HepG2 (cell line): ENCODE results near the gene WEE1. TPM values are rescaled to one million over a fixed set of nuclear protein-coding genes. Genes with fewer than 3 reads are reported as not detected.

ENCODE experiments used
- BHLHE40 ChIP-seq: IDR thresholded peaks from 2 replicates; pipeline ENCODE4 v1.6.1; 2011; ENCODE audit warnings: low read length, improper control_type of control experiment
- FOXO1 ChIP-seq: sonication (generic); formaldehyde crosslinking; IDR thresholded peaks from 2 replicates; pipeline ENCODE4 v1.4.0; 2020; ENCODE audit warnings: missing genetic modification reagents
- KDM4B ChIP-seq: sonication (generic); formaldehyde crosslinking; IDR thresholded peaks from 2 replicates; pipeline ENCODE4 v1.4.0; 2020; ENCODE audit warnings: missing genetic modification reagents
- NBN ChIP-seq: fragments of 450-650 bp; conservative IDR thresholded peaks from 2 replicates; pipeline ENCODE4 v1.6.1; 2017
- PHF20 ChIP-seq: sonication (generic); formaldehyde crosslinking; IDR thresholded peaks from 2 replicates; pipeline ENCODE4 v1.5.0; 2020; ENCODE audit warnings: mild to moderate bottlenecking, missing genetic modification reagents
- THRA ChIP-seq: sonication (generic); formaldehyde crosslinking; IDR thresholded peaks from 2 replicates; pipeline ENCODE4 v1.4.0; 2020; ENCODE audit warnings: missing genetic modification reagents, borderline replicate concordance
- XRCC5 ChIP-seq: fragments of 200-400 bp; formaldehyde crosslinking; optimal IDR thresholded peaks from 2 replicates; pipeline ENCODE3; 2017; ENCODE audit warnings: mild to moderate bottlenecking, low read length
- ZNF329 ChIP-seq: sonication (generic); formaldehyde crosslinking; IDR thresholded peaks from 2 replicates; pipeline ENCODE4 v1.9.0; 2021; ENCODE audit warnings: low read depth, mild to moderate bottlenecking, missing genetic modification reagents
- ZNF432 ChIP-seq: sonication (generic); formaldehyde crosslinking; IDR thresholded peaks from 2 replicates; pipeline ENCODE4 v1.5.0; 2020; ENCODE audit warnings: missing genetic modification reagents, mild to moderate bottlenecking, borderline replicate concordance
- ZNF446 ChIP-seq: sonication (generic); formaldehyde crosslinking; IDR thresholded peaks from 2 replicates; pipeline ENCODE4 v1.5.0; 2020; ENCODE audit warnings: mild to moderate bottlenecking, missing genetic modification reagents
- ZSCAN30 ChIP-seq: sonication (generic); formaldehyde crosslinking; IDR thresholded peaks from 2 replicates; pipeline ENCODE4 v1.5.0; 2020; ENCODE audit warnings: mild to moderate bottlenecking, missing genetic modification reagents
- polyA plus RNA-seq, 8 experiments: library from polyadenylated mRNA; depleted of rRNA in 3 of 8; stranded (reverse) in 7 of 8; unstranded in 1 of 8; fragments of >200 nt; fragmentation: Illumina TruSeq in 4 of 8; extraction: Trizol in 4 of 8; gene quantifications; 2 replicates each; pipeline versions ENCODE4 v1.2.1 to v1.2.3, GENCODE V29; 2011 to 2016; ENCODE audit warnings: low read depth in 4 of 8, missing spikeins in 1 of 8, mixed read lengths in 1 of 8; ENCODE audit not compliant: insufficient read depth in 1 of 8
- total RNA-seq, 5 experiments: library from RNA; depleted of rRNA; stranded (reverse); fragments of >200 nt; fragmentation: Illumina TruSeq; extraction: Trizol; gene quantifications; 2 replicates each; pipeline ENCODE4 v1.2.3, GENCODE V29; 2016; ENCODE audit warnings: low read depth in 1 of 5
- TF ChIP-seq, protein P1 (sequence below): sonication (generic); formaldehyde crosslinking; IDR thresholded peaks from 2 replicates; pipeline ENCODE4 v1.4.0; 2020; ENCODE audit warnings: missing genetic modification reagents
- TF ChIP-seq, protein P2 (sequence below): IDR thresholded peaks from 2 replicates; pipeline ENCODE4 v1.4.0; 2020; ENCODE audit warnings: mild to moderate bottlenecking, missing genetic modification reagents
- TF ChIP-seq, protein P3 (sequence below): sonication (generic); formaldehyde crosslinking; IDR thresholded peaks from 2 replicates; pipeline ENCODE4 v1.8.0; 2022; ENCODE audit warnings: missing genetic modification reagents, mild to moderate bottlenecking, moderate library complexity, borderline replicate concordance

Gene WEE1
- total and polyA plus RNA-seq, 2 of the 13 experiments (the other 11 are each of a cell fraction or from before 2014, with no cell fraction given) = 31.4 to 63.7 TPM

DNA sequence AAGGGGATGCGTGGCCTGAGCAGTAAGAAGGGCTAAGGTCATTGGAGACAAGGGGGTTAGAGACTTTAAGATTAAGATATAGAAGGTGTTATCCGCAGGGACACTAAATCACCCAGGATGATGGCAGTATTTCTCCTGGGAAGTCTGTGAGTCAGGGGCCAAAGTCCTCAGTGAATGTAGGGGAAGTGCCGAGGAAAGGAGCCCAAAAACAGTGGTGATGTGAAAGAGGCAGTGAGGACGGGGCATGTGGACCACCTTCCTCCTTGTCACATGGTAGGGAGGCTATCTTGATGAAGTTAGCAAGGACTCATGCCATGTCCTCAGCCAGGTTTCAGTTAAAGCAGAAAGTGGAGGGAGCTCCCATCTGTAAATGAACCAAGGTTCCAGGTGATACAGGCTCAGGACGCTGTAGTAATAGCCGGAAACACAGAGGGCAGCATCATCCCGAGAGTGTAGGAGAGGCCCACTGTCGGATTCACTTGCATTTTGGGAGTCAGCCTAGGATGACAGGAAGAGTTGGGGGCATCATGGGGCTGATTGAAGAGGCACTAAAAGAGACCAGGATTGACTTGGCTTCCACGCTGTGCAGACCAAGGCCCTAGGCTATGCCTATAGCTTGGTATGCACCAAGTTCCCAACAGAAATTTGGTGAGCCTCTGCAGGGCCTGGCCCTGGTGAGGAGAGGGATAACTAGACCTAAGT, 33.5 kb downstream of the WEE1 start (continued):
- TF ChIP-seq, protein P1, sequence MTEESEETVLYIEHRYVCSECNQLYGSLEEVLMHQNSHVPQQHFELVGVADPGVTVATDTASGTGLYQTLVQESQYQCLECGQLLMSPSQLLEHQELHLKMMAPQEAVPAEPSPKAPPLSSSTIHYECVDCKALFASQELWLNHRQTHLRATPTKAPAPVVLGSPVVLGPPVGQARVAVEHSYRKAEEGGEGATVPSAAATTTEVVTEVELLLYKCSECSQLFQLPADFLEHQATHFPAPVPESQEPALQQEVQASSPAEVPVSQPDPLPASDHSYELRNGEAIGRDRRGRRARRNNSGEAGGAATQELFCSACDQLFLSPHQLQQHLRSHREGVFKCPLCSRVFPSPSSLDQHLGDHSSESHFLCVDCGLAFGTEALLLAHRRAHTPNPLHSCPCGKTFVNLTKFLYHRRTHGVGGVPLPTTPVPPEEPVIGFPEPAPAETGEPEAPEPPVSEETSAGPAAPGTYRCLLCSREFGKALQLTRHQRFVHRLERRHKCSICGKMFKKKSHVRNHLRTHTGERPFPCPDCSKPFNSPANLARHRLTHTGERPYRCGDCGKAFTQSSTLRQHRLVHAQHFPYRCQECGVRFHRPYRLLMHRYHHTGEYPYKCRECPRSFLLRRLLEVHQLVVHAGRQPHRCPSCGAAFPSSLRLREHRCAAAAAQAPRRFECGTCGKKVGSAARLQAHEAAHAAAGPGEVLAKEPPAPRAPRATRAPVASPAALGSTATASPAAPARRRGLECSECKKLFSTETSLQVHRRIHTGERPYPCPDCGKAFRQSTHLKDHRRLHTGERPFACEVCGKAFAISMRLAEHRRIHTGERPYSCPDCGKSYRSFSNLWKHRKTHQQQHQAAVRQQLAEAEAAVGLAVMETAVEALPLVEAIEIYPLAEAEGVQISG (CRISPR knock-in tag) = peak; percentile 56
- no peak for TF ChIP-seq XRCC5
- no peak for TF ChIP-seq ZNF329 (CRISPR knock-in tag)
- TF ChIP-seq THRA (CRISPR knock-in tag) = no peak
- TF ChIP-seq ZNF446 (CRISPR knock-in tag) = no peak
- TF ChIP-seq KDM4B (CRISPR knock-in tag) = no peak
- TF ChIP-seq PHF20 (CRISPR knock-in tag) = peak; percentile 19; the same call in 1 of the 2 replicates
- TF ChIP-seq, protein P2, sequence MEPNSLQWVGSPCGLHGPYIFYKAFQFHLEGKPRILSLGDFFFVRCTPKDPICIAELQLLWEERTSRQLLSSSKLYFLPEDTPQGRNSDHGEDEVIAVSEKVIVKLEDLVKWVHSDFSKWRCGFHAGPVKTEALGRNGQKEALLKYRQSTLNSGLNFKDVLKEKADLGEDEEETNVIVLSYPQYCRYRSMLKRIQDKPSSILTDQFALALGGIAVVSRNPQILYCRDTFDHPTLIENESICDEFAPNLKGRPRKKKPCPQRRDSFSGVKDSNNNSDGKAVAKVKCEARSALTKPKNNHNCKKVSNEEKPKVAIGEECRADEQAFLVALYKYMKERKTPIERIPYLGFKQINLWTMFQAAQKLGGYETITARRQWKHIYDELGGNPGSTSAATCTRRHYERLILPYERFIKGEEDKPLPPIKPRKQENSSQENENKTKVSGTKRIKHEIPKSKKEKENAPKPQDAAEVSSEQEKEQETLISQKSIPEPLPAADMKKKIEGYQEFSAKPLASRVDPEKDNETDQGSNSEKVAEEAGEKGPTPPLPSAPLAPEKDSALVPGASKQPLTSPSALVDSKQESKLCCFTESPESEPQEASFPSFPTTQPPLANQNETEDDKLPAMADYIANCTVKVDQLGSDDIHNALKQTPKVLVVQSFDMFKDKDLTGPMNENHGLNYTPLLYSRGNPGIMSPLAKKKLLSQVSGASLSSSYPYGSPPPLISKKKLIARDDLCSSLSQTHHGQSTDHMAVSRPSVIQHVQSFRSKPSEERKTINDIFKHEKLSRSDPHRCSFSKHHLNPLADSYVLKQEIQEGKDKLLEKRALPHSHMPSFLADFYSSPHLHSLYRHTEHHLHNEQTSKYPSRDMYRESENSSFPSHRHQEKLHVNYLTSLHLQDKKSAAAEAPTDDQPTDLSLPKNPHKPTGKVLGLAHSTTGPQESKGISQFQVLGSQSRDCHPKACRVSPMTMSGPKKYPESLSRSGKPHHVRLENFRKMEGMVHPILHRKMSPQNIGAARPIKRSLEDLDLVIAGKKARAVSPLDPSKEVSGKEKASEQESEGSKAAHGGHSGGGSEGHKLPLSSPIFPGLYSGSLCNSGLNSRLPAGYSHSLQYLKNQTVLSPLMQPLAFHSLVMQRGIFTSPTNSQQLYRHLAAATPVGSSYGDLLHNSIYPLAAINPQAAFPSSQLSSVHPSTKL (CRISPR knock-in tag) = no peak; the same call in 1 of the 2 replicates
- no peak for TF ChIP-seq BHLHE40
- no peak for TF ChIP-seq ZNF432 (CRISPR knock-in tag)
- no peak for TF ChIP-seq FOXO1
- TF ChIP-seq ZSCAN30 = no peak
- TF ChIP-seq, protein P3, sequence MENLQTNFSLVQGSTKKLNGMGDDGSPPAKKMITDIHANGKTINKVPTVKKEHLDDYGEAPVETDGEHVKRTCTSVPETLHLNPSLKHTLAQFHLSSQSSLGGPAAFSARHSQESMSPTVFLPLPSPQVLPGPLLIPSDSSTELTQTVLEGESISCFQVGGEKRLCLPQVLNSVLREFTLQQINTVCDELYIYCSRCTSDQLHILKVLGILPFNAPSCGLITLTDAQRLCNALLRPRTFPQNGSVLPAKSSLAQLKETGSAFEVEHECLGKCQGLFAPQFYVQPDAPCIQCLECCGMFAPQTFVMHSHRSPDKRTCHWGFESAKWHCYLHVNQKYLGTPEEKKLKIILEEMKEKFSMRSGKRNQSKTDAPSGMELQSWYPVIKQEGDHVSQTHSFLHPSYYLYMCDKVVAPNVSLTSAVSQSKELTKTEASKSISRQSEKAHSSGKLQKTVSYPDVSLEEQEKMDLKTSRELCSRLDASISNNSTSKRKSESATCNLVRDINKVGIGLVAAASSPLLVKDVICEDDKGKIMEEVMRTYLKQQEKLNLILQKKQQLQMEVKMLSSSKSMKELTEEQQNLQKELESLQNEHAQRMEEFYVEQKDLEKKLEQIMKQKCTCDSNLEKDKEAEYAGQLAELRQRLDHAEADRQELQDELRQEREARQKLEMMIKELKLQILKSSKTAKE (CRISPR knock-in tag) = no peak
- TF ChIP-seq NBN = no peak
